Measurements from ENCODE around the gene CRB1. TPM values are rescaled to one million over a fixed set of nuclear protein-coding genes. Genes with fewer than 3 reads are reported as not detected.

Gene CRB1
- total RNA-seq, 1 experiment from 2014 or later, result not detected

- no peak for TF ChIP-seq CTCF (conservative IDR thresholded peaks at IDR 0.05)
- H3K23ac ChIP-seq (ENCODE audit: insufficient read length, low read depth, low read length), result no peak overlapping the region
- no peaks in the 10 kb centered on the region for H3K23me2 ChIP-seq (ENCODE audit: insufficient read length, low read depth, low read length, poor library complexity, severe bottlenecking)
- no peak overlapping the region for H3K14ac ChIP-seq (ENCODE audit: insufficient read depth, low read length)
- no peak overlapping the region for H4K8ac ChIP-seq (replicated peaks; ENCODE audit: insufficient read length, low read depth, low read length)
- no peaks in the 10 kb centered on the region for H3K9me3 ChIP-seq (ENCODE audit: control insufficient read depth, low read depth, low read length)
- no peak for DNase-seq
- H3K4ac ChIP-seq (ENCODE audit: low read depth, low read length), result no peak overlapping the region
- Mint-ChIP-seq H3K4me3 (no peak overlapping the region), H3K27me3 (ENCODE audit: low read depth) (no peaks in the 10 kb centered on the region), H3K36me3 (ENCODE audit: insufficient read depth in 1 of 3, low read depth in 3 of 3) (no peaks in the 10 kb centered on the region), H3K9me3 (no peaks in the 10 kb centered on the region), H3K27ac (no peak overlapping the region), H3K4me1 (peaks cover 1% of the 10 kb centered on the region in 2 experiments; a peak in 2 of 4 replicates)
- H3K18ac ChIP-seq (ENCODE audit: insufficient read length, low read depth, low read length), result no peak overlapping the region
- H3K79me2 ChIP-seq (ENCODE audit: insufficient read depth, low read length), result no peaks in the 10 kb centered on the region
- H4K91ac ChIP-seq (ENCODE audit: insufficient read length, low read depth, low read length), result no peak overlapping the region
- H2BK20ac ChIP-seq (ENCODE audit: low read depth, low read length, poor library complexity, severe bottlenecking), result no peak overlapping the region
- H2AK5ac ChIP-seq (ENCODE audit: insufficient read length, low read length), result no peak overlapping the region
- no peak overlapping the region for H3K9ac ChIP-seq (ENCODE audit: extremely low read depth, insufficient read length, low read length)
- no peak overlapping the region for H3K27ac ChIP-seq (ENCODE audit: insufficient read length, low read depth, low read length)
- H3K56ac ChIP-seq (ENCODE audit: insufficient read length, low read depth, low read length), result no peak overlapping the region
- H3T11ph ChIP-seq (ENCODE audit: low read length), result no peak overlapping the region
- H2BK120ac ChIP-seq (ENCODE audit: low read depth, low read length, poor library complexity, severe bottlenecking), result no peak overlapping the region
- no peak overlapping the region for H2AFZ ChIP-seq (ENCODE audit: low read length)
- no peak overlapping the region for H3K4me2 ChIP-seq (ENCODE audit: insufficient read depth, insufficient read length, low read length)
- no peak overlapping the region for H2BK5ac ChIP-seq (ENCODE audit: insufficient read length, low read length)
- no peaks in the 10 kb centered on the region for H3K79me1 ChIP-seq (ENCODE audit: insufficient read depth, low read depth, low read length, poor library complexity, severe bottlenecking)
- no peaks in the 10 kb centered on the region for H4K20me1 ChIP-seq (ENCODE audit: control insufficient read depth, insufficient read depth, insufficient read length)
- H4K5ac ChIP-seq (ENCODE audit: insufficient read length, low read depth, low read length), result no peak overlapping the region
- no peak overlapping the region for H2BK12ac ChIP-seq (ENCODE audit: insufficient read length, low read depth, low read length)
- no peaks in the 10 kb centered on the region for H3K27me3 ChIP-seq (ENCODE audit: insufficient read depth, low read length)
- no peaks in the 10 kb centered on the region for H3K4me1 ChIP-seq (ENCODE audit: insufficient read depth, low read length)
- WGBS (ENCODE audit: extremely low coverage, insufficient read length, low lambda C conversion rate), result no CpG with 5 or more reads among the region's 6 CpGs
- no peak overlapping the region for H2BK15ac ChIP-seq (ENCODE audit: low read depth, low read length)
These were observed 156.3 kb downstream of the CRB1 start for GRCh38 chr1:197424380-197424779.
